ENCODE results near the gene PTPN20.

Gene PTPN20

DNA sequence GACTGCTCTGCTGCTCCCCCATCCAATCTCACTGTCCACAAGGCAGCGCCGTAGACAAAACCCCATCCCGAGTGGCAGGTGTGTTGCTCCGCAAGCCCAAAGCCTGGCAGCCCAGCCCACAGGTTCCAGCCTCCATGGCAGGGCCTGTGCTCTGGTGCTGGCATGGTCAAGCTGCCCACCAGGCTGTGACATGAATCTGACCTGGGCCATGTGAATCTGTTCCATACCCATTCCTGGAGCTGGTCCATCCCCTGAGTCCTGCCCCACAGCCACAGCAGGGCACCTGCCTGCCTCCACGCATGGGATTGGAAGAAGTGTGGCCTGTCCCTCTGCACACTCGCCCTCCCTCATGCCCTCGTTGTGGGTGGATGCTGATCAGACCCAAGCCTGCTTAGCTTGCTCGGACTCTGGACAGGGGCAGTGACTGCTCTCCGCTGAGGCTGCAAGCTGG lies 128.8 kb downstream of the PTPN20 start:
- DNase-seq = no peak
- no peak for TF ChIP-seq EZH2 (IDR thresholded peaks at IDR 0.05; ENCODE audit: borderline replicate concordance, low read depth, low read length, severe bottlenecking)
- TF ChIP-seq, protein P1, sequence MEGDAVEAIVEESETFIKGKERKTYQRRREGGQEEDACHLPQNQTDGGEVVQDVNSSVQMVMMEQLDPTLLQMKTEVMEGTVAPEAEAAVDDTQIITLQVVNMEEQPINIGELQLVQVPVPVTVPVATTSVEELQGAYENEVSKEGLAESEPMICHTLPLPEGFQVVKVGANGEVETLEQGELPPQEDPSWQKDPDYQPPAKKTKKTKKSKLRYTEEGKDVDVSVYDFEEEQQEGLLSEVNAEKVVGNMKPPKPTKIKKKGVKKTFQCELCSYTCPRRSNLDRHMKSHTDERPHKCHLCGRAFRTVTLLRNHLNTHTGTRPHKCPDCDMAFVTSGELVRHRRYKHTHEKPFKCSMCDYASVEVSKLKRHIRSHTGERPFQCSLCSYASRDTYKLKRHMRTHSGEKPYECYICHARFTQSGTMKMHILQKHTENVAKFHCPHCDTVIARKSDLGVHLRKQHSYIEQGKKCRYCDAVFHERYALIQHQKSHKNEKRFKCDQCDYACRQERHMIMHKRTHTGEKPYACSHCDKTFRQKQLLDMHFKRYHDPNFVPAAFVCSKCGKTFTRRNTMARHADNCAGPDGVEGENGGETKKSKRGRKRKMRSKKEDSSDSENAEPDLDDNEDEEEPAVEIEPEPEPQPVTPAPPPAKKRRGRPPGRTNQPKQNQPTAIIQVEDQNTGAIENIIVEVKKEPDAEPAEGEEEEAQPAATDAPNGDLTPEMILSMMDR (IDR thresholded peaks at IDR 0.05; ENCODE audit: borderline replicate concordance, extremely low read depth, low read length, poor library complexity, severe bottlenecking) = no peak
- H3K27me3 ChIP-seq (ENCODE audit: insufficient read depth, low read length, poor library complexity) = peaks cover 8% of the 10 kb centered on the region
- H3K4me2 ChIP-seq (ENCODE audit: insufficient read depth, low read length) = no peak overlapping the region
- H4K20me1 ChIP-seq (ENCODE audit: insufficient read depth, low read length) = no peaks in the 10 kb centered on the region
- no peaks in the 10 kb centered on the region for H3K79me2 ChIP-seq (ENCODE audit: insufficient read depth, low read length)
- no peaks in the 10 kb centered on the region for H3K4me1 ChIP-seq (ENCODE audit: insufficient read depth, low read length)
- H2AFZ ChIP-seq (ENCODE audit: low read depth, low read length) = no peak overlapping the region
- H3K9me3 ChIP-seq (ENCODE audit: insufficient read depth, low read length, severe bottlenecking) = no peaks in the 10 kb centered on the region
- no peaks in the 10 kb centered on the region for H3K36me3 ChIP-seq (ENCODE audit: insufficient read depth, low read length)
- ATAC-seq (ENCODE audit: insufficient read depth, low read depth) = no peak
- no peak overlapping the region for H3K9ac ChIP-seq (ENCODE audit: low read depth, low read length)
- H3K27ac ChIP-seq (ENCODE audit: low read length) = no peak overlapping the region
- H3K4me3 ChIP-seq (ENCODE audit: low read depth in 1 of 2, low read length in 2 of 2) = no peak overlapping the region

DNA sequence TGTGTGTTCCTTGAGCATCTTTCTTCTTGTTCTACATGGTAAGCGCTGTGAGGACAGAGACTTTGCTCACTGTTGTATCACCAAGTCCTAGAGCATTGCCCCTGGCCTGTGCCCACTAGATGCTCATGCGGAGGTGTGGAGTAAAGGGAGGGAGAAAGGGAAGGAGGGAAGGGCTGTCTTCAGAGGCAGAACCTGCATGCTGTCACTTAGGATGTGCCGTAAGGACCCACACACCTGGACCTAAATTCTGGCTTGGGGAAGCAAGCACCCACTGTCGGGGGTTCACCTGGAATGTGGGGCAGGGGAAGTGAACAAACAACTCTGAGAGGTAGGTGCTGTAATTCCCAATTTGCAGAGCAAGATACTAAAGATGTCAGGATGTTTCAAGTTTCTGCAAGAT lies 129.5 kb downstream of the PTPN20 start:
- ATAC-seq (ENCODE audit: insufficient read depth, low read depth) (no peak), DNase-seq (no peak)
- Histone ChIP-seq H3K9ac (ENCODE audit: low read depth, low read length) (no peak overlapping the region), H3K79me2 (ENCODE audit: insufficient read depth, low read length) (no peaks in the 10 kb centered on the region), H3K36me3 (ENCODE audit: insufficient read depth, low read length) (no peaks in the 10 kb centered on the region), H3K4me1 (ENCODE audit: insufficient read depth, low read length) (no peaks in the 10 kb centered on the region), H3K4me3 (ENCODE audit: low read depth in 1 of 2, low read length in 2 of 2) (no peak overlapping the region), H3K4me2 (ENCODE audit: insufficient read depth, low read length) (no peak overlapping the region), H3K9me3 (ENCODE audit: insufficient read depth, low read length, severe bottlenecking) (no peaks in the 10 kb centered on the region), H4K20me1 (ENCODE audit: insufficient read depth, low read length) (no peaks in the 10 kb centered on the region), H3K27me3 (ENCODE audit: insufficient read depth, low read length, poor library complexity) (peaks cover 8% of the 10 kb centered on the region), H3K27ac (ENCODE audit: low read length) (no peak overlapping the region), H2AFZ (ENCODE audit: low read depth, low read length) (no peak overlapping the region)
- TF ChIP-seq, protein P1 (IDR thresholded peaks at IDR 0.05; ENCODE audit: borderline replicate concordance, extremely low read depth, low read length, poor library complexity, severe bottlenecking) = no peak
- no peak for TF ChIP-seq EZH2 (IDR thresholded peaks at IDR 0.05; ENCODE audit: borderline replicate concordance, low read depth, low read length, severe bottlenecking)

DNA sequence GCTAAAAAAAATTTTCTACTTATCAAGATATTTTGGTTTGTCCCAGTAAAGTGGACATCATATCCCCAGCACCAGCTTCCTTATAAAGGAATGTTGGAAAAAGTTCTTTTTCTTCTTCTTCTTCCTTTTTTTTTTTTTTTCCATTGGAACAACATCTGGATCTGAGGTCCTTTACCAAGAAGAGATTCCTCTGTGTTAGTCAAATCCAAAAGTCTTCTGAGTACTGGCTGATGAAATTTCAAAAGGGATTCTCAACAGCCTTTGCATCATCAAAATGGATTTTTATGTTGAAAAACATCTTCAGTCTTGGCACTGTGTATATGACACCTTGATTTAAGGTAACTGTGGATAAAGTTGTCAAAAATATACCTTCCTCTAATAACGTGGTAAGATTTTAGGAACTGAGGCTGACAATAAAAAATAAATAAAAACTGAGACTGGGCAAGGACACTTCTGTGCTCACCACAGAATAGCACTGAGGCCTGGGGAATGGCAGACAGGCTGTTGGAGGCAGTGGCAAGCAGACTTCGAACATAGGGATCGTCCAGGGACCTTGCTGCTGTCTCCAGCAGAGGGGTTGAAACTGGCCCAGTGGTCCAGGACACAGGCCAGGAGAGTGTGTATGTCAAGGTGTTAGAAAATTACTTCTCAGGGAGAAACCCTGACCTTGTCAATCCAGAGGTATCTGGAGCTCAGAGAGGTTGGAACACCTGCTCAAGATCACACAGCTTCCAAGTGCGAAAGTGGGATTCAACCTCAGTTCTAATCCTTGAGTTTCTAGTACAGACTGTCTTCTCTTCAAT lies 130.4 kb downstream of the PTPN20 start:
- Histone ChIP-seq H3K4me2 (ENCODE audit: insufficient read depth, low read length) (no peak overlapping the region), H3K79me2 (ENCODE audit: insufficient read depth, low read length) (no peaks in the 10 kb centered on the region), H3K9ac (ENCODE audit: low read depth, low read length) (no peak overlapping the region), H3K9me3 (ENCODE audit: insufficient read depth, low read length, severe bottlenecking) (no peaks in the 10 kb centered on the region), H2AFZ (ENCODE audit: low read depth, low read length) (no peak overlapping the region), H3K4me3 (ENCODE audit: low read depth in 1 of 2, low read length in 2 of 2) (no peak overlapping the region), H3K36me3 (ENCODE audit: insufficient read depth, low read length) (no peaks in the 10 kb centered on the region), H3K27ac (ENCODE audit: low read length) (no peak overlapping the region), H3K4me1 (ENCODE audit: insufficient read depth, low read length) (no peaks in the 10 kb centered on the region), H3K27me3 (ENCODE audit: insufficient read depth, low read length, poor library complexity) (peaks cover 8% of the 10 kb centered on the region), H4K20me1 (ENCODE audit: insufficient read depth, low read length) (no peaks in the 10 kb centered on the region; the same call in 1 of the 2 replicates)
- DNase-seq (no peak), ATAC-seq (ENCODE audit: insufficient read depth, low read depth) (no peak)
- TF ChIP-seq, protein P1 (IDR thresholded peaks at IDR 0.05; ENCODE audit: borderline replicate concordance, extremely low read depth, low read length, poor library complexity, severe bottlenecking) = no peak
- TF ChIP-seq EZH2 (IDR thresholded peaks at IDR 0.05; ENCODE audit: borderline replicate concordance, low read depth, low read length, severe bottlenecking) = no peak
